IPS-11a (cell line): ENCODE results near the gene NAT14.
"Not testable (repeated sequence)": the region's sequence is repeated elsewhere in the genome, so short reads cannot be mapped to it uniquely, and the experiment has no call there.

Experiments
- H3K4me3 ChIP-seq: one replicate; pipeline ENCODE4 v1.5.1; 2013; ENCODE audit warnings: low read depth, low read length, control low read depth

NAT14 gene

DNA sequence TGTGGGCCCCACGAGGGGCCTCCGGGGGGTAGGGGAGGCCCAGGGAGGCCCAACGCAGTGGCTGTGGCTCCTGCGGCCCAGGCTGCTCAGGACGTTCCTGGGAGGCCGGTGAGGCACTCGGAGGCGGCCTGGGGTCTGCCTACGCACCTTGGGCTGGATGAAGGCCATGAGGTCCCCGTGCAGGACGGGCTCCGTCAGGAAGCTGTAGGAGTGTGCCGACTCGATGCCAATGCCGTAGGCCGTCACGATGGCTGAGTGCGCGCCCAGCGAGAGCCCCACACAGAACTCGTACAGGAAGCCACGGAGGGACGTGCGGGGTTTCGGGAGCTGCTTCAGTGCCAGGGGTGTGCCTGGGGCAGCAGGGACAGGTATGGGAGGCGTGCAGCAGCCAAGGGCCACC is 46.0 kb downstream of the NAT14 start:
- no peak overlapping the region for H3K4me3 ChIP-seq

DNA sequence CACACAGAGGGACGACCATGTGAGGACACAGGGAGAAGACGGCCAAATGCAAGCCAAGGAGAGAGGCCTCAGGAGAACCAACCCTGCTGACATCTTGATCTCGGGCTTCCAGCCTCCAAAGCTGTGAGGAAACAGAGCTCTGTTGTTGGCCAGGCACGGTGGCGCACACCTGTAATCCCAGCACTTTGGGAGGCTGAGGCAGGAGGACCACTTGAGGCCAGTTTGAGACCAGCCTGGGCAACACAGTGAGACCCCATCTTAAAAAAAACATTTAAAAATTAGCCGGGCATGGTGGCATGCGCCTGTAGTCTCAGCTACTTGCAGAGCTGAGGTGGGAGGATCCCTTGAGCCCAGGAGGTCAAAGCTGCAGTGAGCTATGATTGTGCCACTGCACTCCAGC is 49.3 kb downstream of the NAT14 start:
- H3K4me3 ChIP-seq, result not testable (repeated sequence)

DNA sequence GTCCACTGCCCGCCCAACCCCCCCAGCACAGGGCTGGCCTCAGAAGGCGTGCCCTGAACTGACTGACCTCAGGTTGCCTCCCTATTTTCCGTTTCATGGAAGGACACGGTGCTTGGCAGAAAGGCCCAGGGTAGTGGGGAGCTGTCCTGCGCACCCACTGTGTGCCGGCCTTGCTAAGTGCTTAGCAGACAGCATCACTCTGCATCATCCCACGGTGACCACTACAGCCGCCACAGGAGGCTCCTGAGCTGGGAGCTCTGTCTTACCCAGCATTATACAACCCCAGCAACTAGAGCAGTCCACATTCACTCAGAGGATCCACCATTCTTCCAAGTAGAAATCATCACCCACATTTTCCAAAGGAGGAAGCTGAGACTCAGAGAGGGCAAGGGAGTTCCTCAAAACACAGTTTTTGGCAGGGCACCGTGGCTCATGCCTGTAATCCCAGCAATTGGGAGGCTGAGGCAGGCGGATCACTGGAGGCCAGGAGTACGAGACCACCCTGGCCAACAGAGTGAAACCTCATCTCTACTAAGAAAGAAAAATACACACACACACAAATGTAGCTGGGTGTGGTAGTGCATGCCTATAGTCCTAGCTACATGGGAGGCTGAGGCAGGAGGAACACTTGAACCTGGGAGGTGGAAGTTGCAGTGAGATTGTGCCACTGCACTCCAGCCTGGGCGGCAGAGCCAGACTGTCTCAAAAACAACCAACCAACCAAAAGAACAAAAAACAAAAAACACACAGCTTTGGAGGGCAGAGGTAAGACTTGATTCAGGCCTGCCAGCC is 50.4 kb downstream of the NAT14 start:
- H3K4me3 ChIP-seq, result no peak overlapping the region

DNA sequence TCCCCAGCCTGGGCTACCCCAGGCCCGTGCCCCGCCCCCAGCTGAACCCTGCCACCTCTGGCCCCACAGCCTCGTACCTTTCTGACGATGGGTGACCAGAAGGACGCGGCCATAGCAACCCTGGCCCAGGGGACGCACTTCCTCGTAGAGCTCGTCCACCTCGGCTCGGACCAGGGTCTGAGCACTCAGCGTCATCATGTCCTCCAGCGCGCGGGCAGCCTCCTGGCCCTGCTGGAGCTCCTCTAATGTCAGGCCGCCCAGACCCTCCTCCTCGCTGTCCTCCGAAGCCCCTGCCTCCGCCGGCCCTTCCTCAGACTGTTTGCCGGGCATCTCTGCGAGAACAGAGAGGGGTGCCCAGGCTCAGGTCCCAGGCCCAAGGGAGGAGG is 51.0 kb downstream of the NAT14 start:
- H3K4me3 ChIP-seq, result no peak overlapping the region

GRCh38 chr19:55536366-55536765 is 51.4 kb downstream of the NAT14 start:
- H3K4me3 ChIP-seq, result no peak overlapping the region
